NOMO-1 treated with DMSO at 0.1 percent for 48 hours (cell line): ENCODE data around the gene TBL1X.

Experiments used
- DNase-seq: peaks from one replicate; lab custom pipeline; 2025; ENCODE audit not compliant: unreplicated experiment; lab: John Stamatoyannopoulos, UW

Gene TBL1X

DNA sequence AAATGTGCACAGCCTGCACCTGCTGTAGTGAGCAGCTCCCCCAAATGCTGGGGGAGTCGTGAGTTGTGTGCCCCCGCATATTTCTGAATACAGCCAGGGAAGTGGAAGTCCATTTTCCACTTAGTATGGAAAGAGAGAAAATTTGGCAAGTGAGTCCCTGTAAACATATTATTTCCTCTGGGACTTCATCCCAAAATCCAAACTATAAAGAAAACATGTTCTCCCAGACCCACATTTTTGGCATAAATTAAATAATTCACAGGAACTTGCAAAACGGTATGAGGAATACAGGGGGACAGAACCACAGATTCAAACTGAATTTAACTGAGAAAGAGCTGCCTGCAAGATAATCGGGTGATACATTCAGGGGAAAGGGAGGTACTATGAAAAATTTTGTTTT lies 193.6 kb downstream of the TBL1X start:
- no peak for DNase-seq

DNA sequence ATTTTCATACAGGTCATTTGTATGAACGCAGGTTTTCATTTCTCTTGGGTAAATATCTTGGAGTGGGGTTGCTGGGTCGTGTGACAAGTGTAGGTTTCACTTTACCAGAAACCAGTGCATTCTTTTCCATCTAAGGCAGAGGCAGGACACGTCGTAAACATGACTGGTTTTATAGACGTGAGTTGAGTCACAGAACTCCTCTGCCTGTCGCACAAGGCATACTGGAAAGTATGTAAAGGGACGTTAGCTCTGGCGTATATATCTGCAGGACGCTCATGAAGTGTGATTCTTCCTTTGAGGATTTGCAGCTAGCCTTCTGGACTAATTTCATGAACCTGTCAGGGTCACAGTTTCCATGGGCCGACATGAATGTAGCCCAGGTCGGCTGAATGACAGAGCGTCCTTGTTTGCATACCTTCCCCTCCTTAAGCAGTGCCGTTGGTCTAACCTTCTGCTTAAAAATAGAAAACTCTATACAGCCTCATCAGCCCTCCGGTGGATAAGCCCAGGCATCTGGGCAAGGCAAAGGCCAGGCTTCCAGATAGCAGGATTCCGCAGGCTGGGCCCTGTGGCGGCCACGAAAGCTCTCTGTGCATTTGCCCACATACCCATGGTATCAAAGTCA lies 194.8 kb downstream of the TBL1X start:
- no peak for DNase-seq

DNA sequence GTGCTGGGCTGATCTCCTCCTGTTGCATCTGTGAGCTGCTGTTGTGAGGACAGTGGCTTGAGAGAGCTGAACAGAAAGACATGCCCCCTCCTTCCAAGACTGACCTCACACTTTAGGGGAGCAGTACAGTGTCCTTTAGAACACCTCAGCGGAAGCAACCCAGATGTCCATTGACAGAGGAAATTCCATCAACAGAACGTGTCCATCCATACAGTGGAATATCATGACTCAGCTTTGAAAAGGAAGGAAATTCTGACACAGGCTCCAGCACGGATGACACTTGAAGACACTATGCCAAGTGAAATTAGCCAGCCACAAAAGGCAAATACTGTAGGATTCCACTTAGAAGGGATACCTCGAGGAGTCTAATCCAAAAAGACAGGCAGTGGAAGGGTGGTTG lies 197.3 kb downstream of the TBL1X start:
- no peak for DNase-seq

DNA sequence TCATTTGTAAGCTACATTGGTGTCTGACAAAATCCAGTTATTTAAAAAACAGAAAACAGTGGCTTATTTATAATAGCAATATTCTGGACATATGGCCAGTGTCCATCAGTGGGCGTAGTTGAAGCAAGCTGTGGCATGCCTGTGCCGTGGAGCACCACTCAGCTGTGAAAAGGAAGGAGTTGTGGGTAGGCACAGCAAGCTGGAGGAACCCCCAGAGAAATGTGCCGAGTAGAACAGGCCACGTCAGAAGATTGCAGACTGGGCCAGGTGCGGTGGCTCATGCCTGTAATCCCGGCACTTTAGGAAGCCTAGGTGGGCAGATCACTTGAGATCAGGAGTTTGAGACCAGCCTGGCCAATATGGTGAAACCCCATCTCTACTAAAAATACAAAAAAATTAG lies 198.4 kb downstream of the TBL1X start:
- no peak for DNase-seq

DNA sequence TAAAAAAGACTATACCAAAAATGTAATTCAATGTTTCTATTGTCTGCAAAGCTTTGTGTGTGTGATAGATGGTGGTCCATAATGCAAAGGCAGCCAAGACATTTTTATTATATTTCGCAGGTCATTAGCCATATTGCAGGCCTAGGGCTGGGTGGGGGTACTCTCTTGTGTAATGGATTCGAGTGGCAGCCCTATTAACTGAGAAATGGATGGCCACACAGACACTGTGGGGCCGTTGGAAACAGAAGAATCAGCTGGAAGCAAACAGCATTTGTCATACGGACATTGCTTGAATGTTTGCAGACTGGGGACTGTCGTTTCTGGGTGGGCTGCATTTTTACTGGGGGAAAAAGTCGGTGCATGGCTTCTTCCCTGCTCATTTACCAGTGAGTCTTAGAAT lies 199.4 kb downstream of the TBL1X start:
- no peak for DNase-seq

DNA sequence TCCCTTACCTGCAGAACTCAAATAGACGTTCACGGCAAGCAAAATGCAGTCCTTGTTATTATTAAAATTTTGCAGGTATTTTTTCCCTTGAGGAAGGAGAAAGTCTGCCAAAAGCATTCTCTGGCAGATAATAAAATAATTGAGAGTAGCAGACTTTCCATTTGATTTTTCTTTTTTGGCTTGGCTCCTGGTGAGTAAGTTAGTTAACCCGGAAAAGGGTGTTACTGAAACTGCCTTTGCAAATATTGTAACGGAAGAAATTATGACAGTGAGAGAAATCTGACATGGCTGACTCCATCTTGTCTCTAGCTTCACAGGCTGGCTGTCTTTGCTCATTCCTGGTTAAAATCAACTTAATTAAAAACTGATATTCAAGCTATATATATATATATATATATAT lies 200.3 kb downstream of the TBL1X start:
- no peak for DNase-seq

DNA sequence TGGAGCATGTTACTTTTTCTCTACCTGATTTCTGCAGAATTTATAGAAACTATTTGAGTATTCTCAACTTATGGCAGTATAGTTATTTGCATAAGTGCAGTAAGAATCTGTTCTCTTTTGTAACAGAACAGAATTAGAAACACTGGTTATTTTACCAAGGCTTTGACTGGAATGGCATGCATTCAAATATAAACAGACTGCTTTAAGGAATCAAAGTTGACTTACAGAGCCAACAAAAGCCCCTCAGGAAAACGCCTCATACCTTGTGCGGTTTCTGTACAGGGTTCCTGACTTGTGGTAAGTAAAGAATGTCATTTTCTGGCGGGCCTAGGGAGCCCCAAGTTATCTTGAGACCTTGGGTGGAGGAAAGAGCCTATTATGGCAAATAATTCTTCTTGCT lies 203.7 kb downstream of the TBL1X start:
- DNase-seq, result no peak

DNA sequence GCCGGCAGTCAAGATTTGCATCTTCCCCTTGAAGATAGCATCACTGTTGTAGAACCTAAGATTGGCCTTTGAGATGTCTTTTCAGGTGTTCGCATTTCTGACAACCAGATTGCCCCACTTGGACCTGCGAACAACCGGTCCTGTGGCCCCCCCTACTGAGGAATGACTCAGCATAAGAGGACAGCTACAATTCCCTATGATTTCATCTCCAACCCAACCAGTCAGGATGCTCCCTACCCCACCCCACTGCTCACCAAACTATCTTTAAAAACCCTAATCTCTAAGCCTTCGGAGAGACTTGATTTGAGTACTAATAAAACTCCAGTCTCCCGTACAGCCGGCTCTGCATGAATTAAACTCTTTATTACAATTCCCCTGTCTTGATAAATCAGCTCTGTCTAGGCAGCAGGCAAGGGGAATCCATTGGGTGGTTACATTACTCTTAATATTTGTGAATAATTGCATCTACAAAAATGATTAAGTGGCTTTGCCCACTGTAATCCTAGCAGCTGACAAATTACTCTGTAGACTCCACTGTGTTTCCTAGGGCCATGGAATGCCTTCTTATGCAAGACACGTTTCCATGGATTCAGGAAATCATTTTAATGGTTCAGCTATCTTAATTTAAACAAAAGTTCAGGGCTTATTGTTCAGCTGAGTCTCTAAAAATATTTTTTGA lies 205.4 kb downstream of the TBL1X start:
- DNase-seq, result no peak

DNA sequence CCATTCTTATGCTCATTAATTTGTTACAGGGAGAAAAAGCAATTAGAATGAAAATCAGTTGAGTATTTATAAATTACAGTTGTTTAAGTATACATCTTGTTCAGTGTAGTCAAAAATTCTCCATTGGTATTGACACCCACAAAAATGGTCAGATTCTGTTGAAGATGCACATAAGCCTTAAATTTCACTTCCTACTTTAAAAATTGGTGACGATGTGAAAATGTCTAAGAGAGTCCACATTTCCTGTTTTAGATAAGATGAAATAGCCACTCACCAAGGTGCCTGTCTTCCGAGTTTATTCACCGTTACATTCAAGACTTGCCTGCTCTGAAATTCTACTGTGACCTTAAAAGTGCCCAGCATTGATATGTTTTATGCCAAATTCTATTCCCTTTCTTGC lies 207.1 kb downstream of the TBL1X start:
- peak; percentile 48 for DNase-seq

DNA sequence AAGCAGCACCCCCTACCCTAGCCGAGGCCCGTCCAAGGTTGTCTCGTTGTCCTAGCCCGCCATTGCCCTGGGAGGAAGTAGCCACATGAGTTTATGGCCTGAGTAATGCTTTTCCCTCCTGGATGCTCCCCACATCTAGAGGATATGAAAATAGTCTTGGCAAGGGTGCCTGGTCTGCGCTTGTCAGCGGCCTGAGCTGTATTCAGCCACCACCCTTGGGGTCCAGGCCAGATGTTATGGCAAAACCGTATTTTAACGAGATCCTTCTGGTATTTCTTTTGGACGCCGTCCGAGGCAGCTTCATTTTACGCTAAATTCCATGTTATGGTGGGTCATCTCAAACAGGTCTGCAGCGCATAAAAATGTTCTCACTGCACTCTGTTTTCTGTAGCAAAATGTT lies 211.4 kb downstream of the TBL1X start:
- no peak for DNase-seq

DNA sequence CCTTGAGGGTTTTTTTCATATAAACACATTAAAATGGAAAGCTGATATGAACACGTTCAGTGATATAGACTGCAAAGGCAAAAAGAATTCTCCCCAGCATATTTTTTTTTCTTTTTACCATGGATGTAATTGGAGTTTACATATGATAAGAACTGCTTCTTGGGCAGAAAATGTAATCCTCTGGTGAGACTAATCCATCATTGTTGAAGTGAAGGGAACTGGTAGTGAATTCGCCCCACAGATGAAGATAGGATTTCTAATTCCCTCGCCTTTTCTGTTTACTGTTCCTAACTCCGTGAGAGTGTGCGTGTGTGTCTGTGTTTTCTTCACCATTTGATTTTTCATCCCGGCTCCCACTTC lies 211.9 kb downstream of the TBL1X start:
- peak; percentile 10 for DNase-seq

DNA sequence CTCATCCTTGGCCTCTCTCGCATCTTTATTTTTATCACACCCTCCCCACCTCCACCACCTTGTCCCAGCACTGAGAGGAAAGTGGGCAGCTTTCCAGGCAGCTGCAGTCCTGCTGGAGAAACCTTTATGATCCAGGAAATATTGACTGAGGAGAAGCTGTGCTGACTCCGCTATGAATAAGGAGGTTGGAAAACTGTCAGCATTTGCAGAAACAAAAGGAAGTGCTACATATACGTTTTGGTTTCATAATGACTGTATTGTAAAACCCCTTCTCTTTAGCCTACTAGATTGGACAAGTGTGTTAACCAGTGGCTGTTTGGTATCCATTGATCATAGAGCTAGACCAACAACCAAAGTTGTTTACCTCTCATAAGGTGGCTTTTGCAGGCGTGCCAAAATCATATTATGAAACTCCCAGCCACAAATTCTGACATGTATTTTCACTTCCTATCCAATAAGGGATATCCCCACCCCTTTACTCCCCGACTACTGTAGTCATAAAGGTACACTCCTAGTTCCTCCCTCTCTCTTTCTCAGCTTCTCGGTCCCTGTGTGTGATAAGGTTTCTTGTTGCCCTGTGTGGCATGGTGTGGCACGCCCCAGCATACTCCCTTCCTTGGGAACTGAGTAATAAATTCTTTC lies 212.4 kb downstream of the TBL1X start:
- peak; percentile 91 for DNase-seq

DNA sequence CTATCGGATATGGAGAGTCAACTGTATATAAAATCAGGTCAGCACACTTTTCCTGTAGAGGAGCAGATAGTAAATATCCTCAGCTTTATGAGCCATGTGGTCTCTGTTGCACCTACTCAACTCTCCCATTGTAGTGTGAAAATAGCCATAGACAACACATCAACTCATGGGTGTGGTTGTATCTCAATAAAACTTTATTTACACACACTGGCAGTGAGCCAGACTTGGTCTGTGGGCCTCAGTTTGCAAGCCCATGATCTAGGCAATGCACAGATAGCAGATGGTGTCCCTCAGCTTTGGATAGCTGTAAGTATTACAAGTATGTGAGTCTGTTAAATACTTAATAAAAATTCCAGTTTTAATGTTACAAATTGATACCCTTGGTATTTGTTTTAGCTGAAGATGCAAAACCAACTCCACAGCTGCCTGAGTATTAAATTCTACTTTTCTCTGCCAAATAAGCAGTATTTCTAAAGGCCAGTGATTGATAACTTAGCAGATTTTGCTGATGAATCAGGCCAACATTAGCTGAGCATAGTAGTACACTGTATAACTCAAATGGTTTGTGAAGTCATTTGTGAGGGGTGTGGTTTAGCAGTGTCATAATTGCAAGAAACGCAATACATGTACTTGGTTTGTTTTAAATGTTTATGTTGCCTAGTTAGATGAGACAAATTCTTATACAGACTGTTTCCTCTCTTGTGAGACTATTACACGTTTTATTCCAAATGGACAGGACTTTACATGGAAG lies 213.5 kb downstream of the TBL1X start:
- DNase-seq, result no peak

DNA sequence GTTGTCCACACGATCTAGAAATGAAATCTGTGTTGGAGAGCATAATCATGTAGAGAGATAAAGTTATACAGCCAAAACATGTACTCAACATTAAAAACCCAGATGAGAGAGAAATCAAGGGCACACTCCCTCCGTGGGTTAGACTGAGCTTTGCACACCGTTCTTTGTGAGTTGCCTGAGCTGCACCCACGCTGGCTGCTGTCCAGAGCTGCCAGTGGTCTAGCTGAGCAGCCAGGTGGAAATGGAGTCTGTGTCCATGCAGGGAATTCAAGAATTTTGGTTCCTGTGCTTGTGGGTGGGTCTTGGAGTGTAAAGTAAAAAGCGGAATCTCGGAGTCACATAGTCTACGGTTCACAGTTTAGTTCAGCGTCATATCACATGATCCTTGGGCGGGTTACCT lies 216.2 kb downstream of the TBL1X start:
- DNase-seq, result no peak

DNA sequence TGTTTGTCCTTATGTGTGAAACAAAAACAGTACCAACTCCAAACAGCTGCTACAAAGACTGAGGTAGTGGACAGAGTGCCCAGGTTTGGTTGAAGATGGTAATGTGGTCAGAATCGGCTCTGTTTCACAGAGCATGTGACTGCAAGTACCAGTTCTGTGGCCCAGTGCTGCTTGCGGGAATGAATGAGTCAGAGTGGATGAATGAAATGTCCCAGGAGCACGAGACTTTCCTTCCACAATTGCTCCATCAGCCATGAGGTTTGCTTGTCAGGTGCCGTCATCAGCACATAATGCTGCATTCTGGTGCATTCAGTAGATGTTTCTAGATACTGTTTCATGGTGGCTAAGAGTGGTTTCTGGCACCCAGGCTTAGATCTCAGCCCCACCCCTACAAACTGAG lies 216.6 kb downstream of the TBL1X start:
- DNase-seq, result no peak

DNA sequence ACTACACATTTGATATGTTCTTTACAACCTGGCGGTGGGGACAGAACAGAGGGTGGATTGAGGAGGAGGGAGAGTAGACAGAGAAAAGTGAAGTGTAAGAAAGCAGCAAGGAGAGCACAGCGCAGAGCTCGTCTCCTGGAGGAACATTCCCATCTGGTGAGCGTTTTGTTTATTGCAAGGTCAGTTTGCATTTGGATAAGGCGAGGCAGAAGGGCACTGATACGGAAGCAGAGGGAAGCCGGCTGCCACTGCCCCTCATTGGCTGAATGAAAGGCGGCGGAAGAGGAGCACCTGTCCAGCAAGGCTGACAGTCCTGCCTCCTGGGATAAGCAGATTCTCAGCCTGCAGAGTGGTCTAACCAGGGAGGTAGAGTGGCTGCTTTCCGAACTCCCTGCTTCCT lies 217.6 kb downstream of the TBL1X start:
- no peak for DNase-seq

DNA sequence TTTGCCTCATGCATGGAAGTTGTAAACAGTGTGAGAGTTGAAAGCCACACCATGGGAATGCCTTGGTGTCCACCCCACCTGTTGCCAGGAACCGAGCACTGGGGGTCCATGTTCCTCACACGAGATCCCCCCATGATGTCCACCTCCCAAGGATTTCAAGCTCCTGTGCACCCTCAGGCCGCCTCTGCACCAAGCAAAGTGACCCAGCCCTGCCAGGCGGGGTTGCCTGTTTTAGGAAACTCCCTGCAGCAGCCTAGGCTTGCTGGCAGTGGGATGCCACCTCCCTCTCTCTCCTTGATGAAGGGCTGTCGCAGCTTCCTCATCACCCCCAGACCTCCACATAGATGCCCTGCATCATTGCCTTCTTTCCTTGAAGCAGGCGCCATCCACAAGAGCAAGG lies 218.0 kb downstream of the TBL1X start:
- DNase-seq, result no peak

DNA sequence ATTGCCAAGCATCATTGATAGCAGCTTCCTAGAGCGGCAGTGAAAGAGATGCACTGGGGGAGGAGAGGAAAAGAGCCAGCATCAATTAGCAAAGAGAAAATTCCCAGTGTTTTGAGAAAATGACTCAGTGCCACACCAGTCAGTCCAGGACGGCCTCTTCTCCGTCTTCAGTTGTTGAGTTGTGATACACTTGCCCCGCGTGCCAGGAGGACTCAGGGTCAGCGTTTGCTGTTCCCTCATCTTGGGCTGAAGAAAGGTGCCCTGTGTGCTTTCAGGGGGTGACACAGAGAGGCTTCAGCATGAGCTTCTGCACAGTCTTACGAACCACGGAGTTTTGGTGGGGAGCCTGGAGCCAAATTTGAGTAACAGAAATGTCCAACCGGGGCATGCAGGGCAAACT lies 218.5 kb downstream of the TBL1X start:
- no peak for DNase-seq

DNA sequence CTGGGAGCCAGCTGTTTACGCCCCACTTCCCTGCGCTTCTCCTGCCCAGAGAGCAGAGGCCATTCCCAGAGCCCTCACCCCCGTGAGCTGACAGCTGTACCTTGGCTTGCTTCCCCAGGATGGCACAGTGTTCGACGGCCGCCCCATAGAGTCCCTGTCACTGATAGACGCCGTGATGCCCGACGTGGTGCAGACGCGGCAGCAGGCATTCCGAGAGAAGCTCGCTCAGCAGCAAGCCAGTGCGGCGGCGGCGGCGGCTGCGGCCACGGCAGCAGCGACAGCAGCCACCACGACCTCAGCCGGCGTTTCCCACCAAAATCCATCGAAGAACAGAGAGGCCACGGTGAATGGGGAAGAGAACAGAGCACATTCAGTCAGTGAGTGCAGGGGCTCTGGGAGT lies 223.0 kb downstream of the TBL1X start:
- no peak for DNase-seq

DNA sequence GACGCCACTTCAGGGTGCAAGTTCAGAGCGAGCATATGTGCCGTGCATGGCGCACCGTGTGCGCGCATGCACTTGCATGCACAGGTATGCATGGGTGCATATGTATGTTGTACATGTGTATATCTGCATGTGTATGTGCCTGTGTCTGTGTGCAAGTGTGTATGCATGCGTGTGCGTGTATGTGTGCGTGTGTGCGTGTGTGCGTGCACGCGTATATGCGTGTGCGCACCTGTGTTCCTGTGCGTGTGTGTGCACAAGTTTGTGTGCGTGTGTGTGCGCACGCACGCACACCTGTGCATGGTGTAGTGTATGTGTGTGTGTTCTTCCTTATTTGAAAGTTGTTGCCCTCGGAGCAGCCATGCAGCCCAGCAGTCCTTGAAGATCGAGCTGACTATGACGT lies 224.0 kb downstream of the TBL1X start:
- DNase-seq, result no peak

DNA sequence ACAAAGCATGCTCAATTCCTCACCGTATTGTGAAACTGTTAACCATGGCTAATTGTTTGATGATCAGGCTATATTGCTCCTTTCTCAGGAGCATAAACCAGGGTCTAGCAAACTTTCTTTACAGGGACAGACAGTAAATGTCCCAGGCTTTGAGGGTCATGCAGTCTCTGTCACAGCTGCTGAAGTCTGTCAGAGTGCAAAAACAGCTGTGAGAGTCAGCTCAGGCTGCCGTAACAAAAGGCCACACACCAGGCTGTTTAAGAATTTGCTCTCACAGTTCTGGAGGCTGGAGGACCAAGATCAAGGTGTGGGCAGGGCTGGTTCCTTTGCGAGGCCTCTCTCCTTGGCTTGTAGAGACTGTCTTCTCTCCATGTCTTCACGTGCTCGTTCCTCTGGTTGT lies 225.2 kb downstream of the TBL1X start:
- no peak for DNase-seq
